Hepatocyte (in vitro differentiated cells): ENCODE data around the gene UVRAG. TPM values are rescaled to one million over a fixed set of nuclear protein-coding genes. Genes with fewer than 3 reads are reported as not detected.

Experiments
- DNase-seq: peaks from one replicate; pipeline ENCODE4 v3.0.0-alpha.2; 2016; ENCODE audit warnings: low spot score
- H2AFZ ChIP-seq: fragments of 200-600 bp; sonication (generic); 2 replicates; pipeline ENCODE4 v1.6.0; 2016; ENCODE audit warnings: antibody characterized with exemption, mild to moderate bottlenecking
- H3K27ac ChIP-seq: fragments of 200-600 bp; sonication (generic); 2 replicates; pipeline ENCODE4 v1.5.1; 2016; ENCODE audit warnings: mild to moderate bottlenecking
- H3K27me3 ChIP-seq: fragments of 200-600 bp; sonication (generic); 2 replicates; pipeline ENCODE4 v1.6.1; 2016
- H3K36me3 ChIP-seq: fragments of 200-600 bp; sonication (generic); replicated peaks from 2 replicates; pipeline ENCODE4 v1.5.1; 2016; ENCODE audit warnings: low read depth; ENCODE audit not compliant: insufficient read depth
- H3K4me1 ChIP-seq: fragments of 200-600 bp; sonication (generic); 2 replicates; pipeline ENCODE4 v1.5.1; 2016; ENCODE audit warnings: mild to moderate bottlenecking, moderate library complexity; ENCODE audit not compliant: insufficient read depth
- H3K4me2 ChIP-seq: fragments of 200-600 bp; sonication (generic); 2 replicates; pipeline ENCODE4 v1.6.0; 2016
- H3K4me3 ChIP-seq: fragments of 200-600 bp; sonication (generic); 2 replicates; pipeline ENCODE4 v1.5.1; 2016; ENCODE audit warnings: mild to moderate bottlenecking
- H3K79me2 ChIP-seq: fragments of 200-600 bp; sonication (generic); 2 replicates; pipeline ENCODE4 v1.6.0; 2017; ENCODE audit warnings: mild to moderate bottlenecking
- H3K9me2 ChIP-seq: fragments of 200-600 bp; sonication (generic); replicated peaks from 2 replicates; pipeline ENCODE4 v1.6.0; 2017; ENCODE audit warnings: mild to moderate bottlenecking; ENCODE audit not compliant: insufficient read depth
- H3K9me3 ChIP-seq: fragments of 200-600 bp; sonication (generic); 2 replicates; pipeline ENCODE4 v1.5.1; 2016; ENCODE audit warnings: low read depth, mild to moderate bottlenecking
- H4K20me1 ChIP-seq: fragments of 200-600 bp; sonication (generic); 2 replicates; pipeline ENCODE4 v1.6.0; 2016; ENCODE audit warnings: mild to moderate bottlenecking; ENCODE audit not compliant: insufficient read depth, poor library complexity, severe bottlenecking
- CTCF ChIP-seq: fragments of 200-600 bp; sonication (generic); IDR thresholded peaks from 2 replicates; pipeline ENCODE4 v1.5.1; 2016; ENCODE audit warnings: antibody characterized with exemption, mild to moderate bottlenecking; ENCODE audit not compliant: poor library complexity
- EZH2 ChIP-seq: fragments of 200-600 bp; sonication (generic); IDR thresholded peaks from 2 replicates; pipeline ENCODE4 v1.6.1; 2016; ENCODE audit warnings: antibody characterized with exemption, mild to moderate bottlenecking, borderline replicate concordance
- EZH2phosphoT487 ChIP-seq: fragments of 200-600 bp; sonication (generic); IDR thresholded peaks from one replicate; pipeline ENCODE4 v1.6.1; 2018; ENCODE audit warnings: antibody characterized with exemption, mild to moderate bottlenecking, low read depth, moderate library complexity; ENCODE audit not compliant: unreplicated experiment, severe bottlenecking
- WGBS: methylation state at CpG from one replicate; pipeline ENCODE4 v1.1.6; 2016; ENCODE audit warnings: low lambda C conversion rate; ENCODE audit errors: missing lambda C conversion rate; 5-methylcytosine and 5-hydroxymethylcytosine counted together
- polyA plus RNA-seq: library from polyadenylated mRNA; unstranded; fragments of >200 nt; fragmentation: Nextera tagmentation; extraction: Ambion mirVana; gene quantifications from 2 replicates; pipeline ENCODE4 v1.2.1, GENCODE V29; 2016
- total RNA-seq: library from RNA; depleted of rRNA; stranded (reverse); fragments of >200 nt; gene quantifications from 2 replicates; pipeline ENCODE4 v1.2.3, GENCODE V29; 2014

The UVRAG gene
- total and polyA plus RNA-seq, 2 experiments from 2014 or later = 15.3 to 36.5 TPM

GRCh38 chr11:76104285-76104684 is 289.3 kb downstream of the UVRAG start:
- Histone ChIP-seq H3K36me3 (no peaks in the 10 kb centered on the region), H3K9me3 (no peaks in the 10 kb centered on the region), H3K4me1 (peaks cover 10% of the 10 kb centered on the region), H2AFZ (no peak overlapping the region), H3K9me2 (no peaks in the 10 kb centered on the region), H4K20me1 (no peaks in the 10 kb centered on the region), H3K79me2 (peaks cover 4% of the 10 kb centered on the region), H3K4me2 (no peak overlapping the region), H3K27ac (no peak overlapping the region), H3K4me3 (no peak overlapping the region), H3K27me3 (no peaks in the 10 kb centered on the region)
- no peak for DNase-seq
- WGBS = 96% methylated on average over 7 of the region's 7 CpGs
- TF ChIP-seq EZH2phosphoT487 = no peak
- TF ChIP-seq CTCF = no peak
- TF ChIP-seq EZH2 = no peak

- Histone ChIP-seq H3K27ac (no peak overlapping the region), H3K9me2 (no peaks in the 10 kb centered on the region), H3K36me3 (no peaks in the 10 kb centered on the region), H3K27me3 (no peaks in the 10 kb centered on the region), H4K20me1 (no peaks in the 10 kb centered on the region), H3K79me2 (peaks cover 4% of the 10 kb centered on the region), H2AFZ (no peak overlapping the region), H3K4me3 (no peak overlapping the region), H3K4me1 (peaks cover 11% of the 10 kb centered on the region), H3K9me3 (no peaks in the 10 kb centered on the region), H3K4me2 (no peak overlapping the region)
- TF ChIP-seq EZH2phosphoT487 (no peak), EZH2 (no peak), CTCF (no peak)
- 100% methylated on average over 1 of the region's 1 CpG for WGBS
- no peak for DNase-seq
Observed at GRCh38 chr11:76105637-76106036, 290.6 kb downstream of the UVRAG start.

- Histone ChIP-seq H3K4me3 (no peak overlapping the region), H4K20me1 (no peaks in the 10 kb centered on the region), H3K4me1 (peaks cover 11% of the 10 kb centered on the region), H3K27ac (no peak overlapping the region), H3K9me3 (no peaks in the 10 kb centered on the region), H3K9me2 (no peaks in the 10 kb centered on the region), H3K79me2 (peaks cover 2% of the 10 kb centered on the region), H3K27me3 (no peaks in the 10 kb centered on the region), H3K4me2 (no peak overlapping the region), H2AFZ (no peak overlapping the region), H3K36me3 (no peaks in the 10 kb centered on the region)
- 63% methylated on average over 3 of the region's 3 CpGs for WGBS
- no peak for DNase-seq
- TF ChIP-seq EZH2phosphoT487 = no peak
- no peak for TF ChIP-seq CTCF
- TF ChIP-seq EZH2 = no peak
Observed at GRCh38 chr11:76107971-76108370, 293.0 kb downstream of the UVRAG start.

- Histone ChIP-seq H3K27me3 (no peaks in the 10 kb centered on the region), H3K79me2 (no peaks in the 10 kb centered on the region), H3K27ac (no peak overlapping the region), H2AFZ (no peak overlapping the region), H3K4me2 (no peak overlapping the region), H3K9me3 (no peaks in the 10 kb centered on the region), H3K36me3 (no peaks in the 10 kb centered on the region), H3K9me2 (no peaks in the 10 kb centered on the region), H3K4me1 (peaks cover 2% of the 10 kb centered on the region), H3K4me3 (no peak overlapping the region), H4K20me1 (no peaks in the 10 kb centered on the region)
- WGBS = 95% methylated on average over 2 of the region's 2 CpGs
- no peak for TF ChIP-seq EZH2
- TF ChIP-seq CTCF = no peak
- no peak for TF ChIP-seq EZH2phosphoT487
- no peak for DNase-seq
Observed at GRCh38 chr11:76114238-76114637, 299.2 kb downstream of the UVRAG start.
